ENCODE data around the gene DIS3L2.

GRCh38 chr2:232013701-232014353 lies 52.3 kb downstream of the DIS3L2 start:
- TF ChIP-seq CTCF (conservative IDR thresholded peaks at IDR 0.05; ENCODE audit: low read length) (no peak), EZH2phosphoT487 (IDR thresholded peaks at IDR 0.05; ENCODE audit: borderline replicate concordance, low read depth, low read length) (no peak)

All from OCI-LY7 (cell line).